OCI-LY1 (cell line): ENCODE data around the gene UCKL1.

Source experiments
- CTCF ChIP-seq: fragments of 200-600 bp; sonication (generic), shearing (Covaris generic); IDR thresholded peaks from 2 replicates; pipeline ENCODE4 v1.5.1; 2017; ENCODE audit warnings: mild to moderate bottlenecking, antibody characterized with exemption, low read length, moderate library complexity, mixed read lengths
- EZH2 ChIP-seq: fragments of 200-600 bp; sonication (generic), shearing (Covaris generic); IDR thresholded peaks from 2 replicates; pipeline ENCODE4 v1.8.0; 2017; ENCODE audit warnings: borderline replicate concordance, mixed run types, mild to moderate bottlenecking, antibody characterized with exemption, low read length, moderate library complexity, mixed read lengths

GRCh38 chr20:63893999-63894357, 62.2 kb downstream of the UCKL1 start:
- TF ChIP-seq CTCF (no peak), EZH2 (no peak)
